Activated CD4-positive, alpha-beta T cell treated with anti-CD3 and anti-CD28 coated beads, Interleukin-2, amount 10 ng/mL, durations not matched to agents 24 days and 14 days (primary cell): ENCODE data around the gene PACRG. TPM values are rescaled to one million over a fixed set of nuclear protein-coding genes. Genes with fewer than 3 reads are reported as not detected.

Source experiments
- DNase-seq: peaks from one replicate; pipeline ENCODE4 v3.0.0; 2022
- H3K27ac Mint-ChIP-seq: one replicate; pipeline ENCODE4 v1.8.0; 2022; ENCODE audit warnings: mild to moderate bottlenecking, mixed read lengths
- H3K27me3 Mint-ChIP-seq: one replicate; pipeline ENCODE4 v1.8.0; 2022; ENCODE audit warnings: mixed read lengths
- H3K36me3 Mint-ChIP-seq: one replicate; pipeline ENCODE4 v1.8.0; 2022; ENCODE audit warnings: low read depth, mild to moderate bottlenecking, mixed read lengths
- H3K4me1 Mint-ChIP-seq: one replicate; pipeline ENCODE4 v1.8.0; 2021; ENCODE audit warnings: mixed read lengths
- H3K4me3 Mint-ChIP-seq: one replicate; pipeline ENCODE4 v1.8.0; 2022; ENCODE audit warnings: mild to moderate bottlenecking, moderate library complexity, mixed read lengths
- H3K9me3 Mint-ChIP-seq: one replicate; pipeline ENCODE4 v1.8.0; 2021; ENCODE audit warnings: mixed read lengths
- intact Hi-C: fragments of 100-400 bp; cut with micrococcal nuclease; formaldehyde crosslinking; loops from one replicate; pipeline ENCODE4 v1.15.1; 2023
- total RNA-seq: library from RNA; stranded (reverse); gene quantifications from 2 replicates; pipeline ENCODE4 v1.2.3, GENCODE V29; 2022

Gene PACRG
- total RNA-seq, 1 donor from 2014 or later: not detected

GRCh38 chr6:162846723-162847122 is 118.9 kb downstream of the PACRG start:
- Mint-ChIP-seq H3K27ac (no peak overlapping the region), H3K27me3 (no peaks in the 10 kb centered on the region), H3K4me3 (no peak overlapping the region), H3K9me3 (peaks cover 3% of the 10 kb centered on the region), H3K36me3 (no peaks in the 10 kb centered on the region), H3K4me1 (no peaks in the 10 kb centered on the region)
- intact Hi-C loops: no loop called here
- no peak for DNase-seq

GRCh38 chr6:162849269-162849668 is 121.5 kb downstream of the PACRG start:
- Mint-ChIP-seq H3K4me1 (no peaks in the 10 kb centered on the region), H3K27ac (no peak overlapping the region), H3K36me3 (no peaks in the 10 kb centered on the region), H3K9me3 (peaks cover 3% of the 10 kb centered on the region), H3K27me3 (no peaks in the 10 kb centered on the region), H3K4me3 (no peak overlapping the region)
- no peak for DNase-seq
- intact Hi-C loops: no loop called here

GRCh38 chr6:162852192-162852591 is 124.4 kb downstream of the PACRG start:
- Mint-ChIP-seq H3K36me3 (no peaks in the 10 kb centered on the region), H3K27me3 (no peaks in the 10 kb centered on the region), H3K4me3 (no peak overlapping the region), H3K9me3 (no peaks in the 10 kb centered on the region), H3K27ac (no peak overlapping the region), H3K4me1 (no peaks in the 10 kb centered on the region)
- no peak for DNase-seq
- intact Hi-C loops: no loop called here

GRCh38 chr6:162852840-162853577 is 125.2 kb downstream of the PACRG start:
- H3K27ac Mint-ChIP-seq: no peak overlapping the region
- H3K4me3 Mint-ChIP-seq: no peak overlapping the region
- no peak for DNase-seq

GRCh38 chr6:162854228-162854627 is 126.5 kb downstream of the PACRG start:
- H3K27ac Mint-ChIP-seq: no peak overlapping the region
- no peak overlapping the region for H3K4me3 Mint-ChIP-seq
- H3K36me3 Mint-ChIP-seq: no peaks in the 10 kb centered on the region

More at GRCh38 chr6:162852840-162853577, 125.2 kb downstream of the PACRG start:
- H3K4me1 Mint-ChIP-seq: no peaks in the 10 kb centered on the region
- H3K27me3 Mint-ChIP-seq: no peaks in the 10 kb centered on the region
- intact Hi-C loops: no loop called here
- H3K36me3 Mint-ChIP-seq: no peaks in the 10 kb centered on the region
- no peaks in the 10 kb centered on the region for H3K9me3 Mint-ChIP-seq

GRCh38 chr6:162854734-162855191 is 127.0 kb downstream of the PACRG start:
- intact Hi-C loops: no loop called here
- Mint-ChIP-seq H3K9me3 (no peaks in the 10 kb centered on the region), H3K4me1 (no peaks in the 10 kb centered on the region), H3K4me3 (no peak overlapping the region), H3K27me3 (no peaks in the 10 kb centered on the region), H3K27ac (no peak overlapping the region), H3K36me3 (no peaks in the 10 kb centered on the region)
- DNase-seq: no peak

More at GRCh38 chr6:162854228-162854627, 126.5 kb downstream of the PACRG start:
- Mint-ChIP-seq H3K27me3 (no peaks in the 10 kb centered on the region), H3K4me1 (no peaks in the 10 kb centered on the region), H3K9me3 (no peaks in the 10 kb centered on the region)
- no peak for DNase-seq
- intact Hi-C loops: no loop called here

- no peaks in the 10 kb centered on the region for H3K36me3 Mint-ChIP-seq
- intact Hi-C loops: no loop called here
- H3K4me3 Mint-ChIP-seq: no peak overlapping the region
- H3K4me1 Mint-ChIP-seq: no peaks in the 10 kb centered on the region
- no peaks in the 10 kb centered on the region for H3K9me3 Mint-ChIP-seq
- H3K27me3 Mint-ChIP-seq: no peaks in the 10 kb centered on the region
- no peak for DNase-seq
- no peak overlapping the region for H3K27ac Mint-ChIP-seq
Observed at GRCh38 chr6:162856885-162857284, 129.1 kb downstream of the PACRG start.

GRCh38 chr6:162857326-162857725 is 129.6 kb downstream of the PACRG start:
- H3K27me3 Mint-ChIP-seq: no peaks in the 10 kb centered on the region
- no peak overlapping the region for H3K4me3 Mint-ChIP-seq
- H3K9me3 Mint-ChIP-seq: no peaks in the 10 kb centered on the region
- no peaks in the 10 kb centered on the region for H3K4me1 Mint-ChIP-seq
- DNase-seq: no peak
- intact Hi-C loops: no loop called here
- no peaks in the 10 kb centered on the region for H3K36me3 Mint-ChIP-seq
- H3K27ac Mint-ChIP-seq: no peak overlapping the region

- intact Hi-C loops: no loop called here
- no peak overlapping the region for H3K4me3 Mint-ChIP-seq
- no peak overlapping the region for H3K27ac Mint-ChIP-seq
- no peaks in the 10 kb centered on the region for H3K4me1 Mint-ChIP-seq
- H3K9me3 Mint-ChIP-seq: no peaks in the 10 kb centered on the region
- no peaks in the 10 kb centered on the region for H3K27me3 Mint-ChIP-seq
- no peak for DNase-seq
- H3K36me3 Mint-ChIP-seq: no peaks in the 10 kb centered on the region
Observed at GRCh38 chr6:162862462-162862861, 134.7 kb downstream of the PACRG start.

- Mint-ChIP-seq H3K27ac (no peak overlapping the region), H3K4me3 (no peak overlapping the region), H3K27me3 (no peaks in the 10 kb centered on the region), H3K4me1 (no peaks in the 10 kb centered on the region), H3K9me3 (no peaks in the 10 kb centered on the region), H3K36me3 (no peaks in the 10 kb centered on the region)
- DNase-seq: no peak
- intact Hi-C loops: no loop called here
Observed at GRCh38 chr6:162862941-162863340, 135.2 kb downstream of the PACRG start.

- intact Hi-C loops: no loop called here
- no peak overlapping the region for H3K4me3 Mint-ChIP-seq
- no peak overlapping the region for H3K27ac Mint-ChIP-seq
- H3K9me3 Mint-ChIP-seq: no peaks in the 10 kb centered on the region
- no peaks in the 10 kb centered on the region for H3K36me3 Mint-ChIP-seq
- H3K27me3 Mint-ChIP-seq: no peaks in the 10 kb centered on the region
- no peaks in the 10 kb centered on the region for H3K4me1 Mint-ChIP-seq
- no peak for DNase-seq
Observed at GRCh38 chr6:162863821-162864220, 136.0 kb downstream of the PACRG start.

GRCh38 chr6:162864911-162865310 is 137.1 kb downstream of the PACRG start:
- Mint-ChIP-seq H3K36me3 (no peaks in the 10 kb centered on the region), H3K27me3 (no peaks in the 10 kb centered on the region), H3K4me1 (no peaks in the 10 kb centered on the region), H3K4me3 (no peak overlapping the region), H3K9me3 (no peaks in the 10 kb centered on the region), H3K27ac (no peak overlapping the region)
- DNase-seq: no peak
- intact Hi-C loops: no loop called here

- Mint-ChIP-seq H3K27me3 (no peaks in the 10 kb centered on the region), H3K27ac (no peak overlapping the region), H3K9me3 (no peaks in the 10 kb centered on the region), H3K36me3 (no peaks in the 10 kb centered on the region), H3K4me3 (no peak overlapping the region), H3K4me1 (no peaks in the 10 kb centered on the region)
- intact Hi-C loops: no loop called here
- DNase-seq: no peak
Observed at GRCh38 chr6:162866656-162867055, 138.9 kb downstream of the PACRG start.

- Mint-ChIP-seq H3K4me3 (no peak overlapping the region), H3K36me3 (no peaks in the 10 kb centered on the region), H3K27me3 (no peaks in the 10 kb centered on the region), H3K9me3 (no peaks in the 10 kb centered on the region), H3K27ac (no peak overlapping the region), H3K4me1 (no peaks in the 10 kb centered on the region)
- no peak for DNase-seq
- intact Hi-C loops: no loop called here
Observed at GRCh38 chr6:162868397-162868796, 140.6 kb downstream of the PACRG start.

- H3K36me3 Mint-ChIP-seq: no peaks in the 10 kb centered on the region
- no peaks in the 10 kb centered on the region for H3K4me1 Mint-ChIP-seq
- no peaks in the 10 kb centered on the region for H3K27me3 Mint-ChIP-seq
- no peak for DNase-seq
- no peak overlapping the region for H3K4me3 Mint-ChIP-seq
- intact Hi-C loops: no loop called here
- H3K27ac Mint-ChIP-seq: no peak overlapping the region
- H3K9me3 Mint-ChIP-seq: no peaks in the 10 kb centered on the region
Observed at GRCh38 chr6:162871966-162872365, 144.2 kb downstream of the PACRG start.
